WTC11 (cell line): ENCODE data around the gene PPP1R12B. TPM values are rescaled to one million over a fixed set of nuclear protein-coding genes. Genes with fewer than 3 reads are reported as not detected.

Experiments used
- ATAC-seq: fragments of 200-7000 bp; cut with Tn5 transposase; 2 replicates; pipeline ENCODE4 v1.10.0; 2021; ENCODE audit warnings: mild to moderate bottlenecking, moderate library complexity
- CTCF ChIA-PET: fragments of 300-600 bp; sonication (Branson Sonifier 250); formaldehyde crosslinking; loops from one replicate; lab custom pipeline; 2021; ENCODE audit warnings: antibody characterized with exemption; lab: Charles Lee
- POLR2A ChIA-PET: fragments of 350-600 bp; sonication (Branson Sonifier 250); formaldehyde crosslinking; loops from one replicate; lab custom pipeline; 2021; ENCODE audit warnings: antibody characterized with exemption; lab: Charles Lee
- DNase-seq: peaks from one replicate; pipeline ENCODE4 v3.0.0; 2021; ENCODE audit warnings: low spot score
- H3K27ac Mint-ChIP-seq: 2 replicates; pipeline ENCODE4 v1.8.0; 2021; ENCODE audit warnings: mixed read lengths
- H3K27me3 Mint-ChIP-seq: 2 replicates; pipeline ENCODE4 v1.8.0; 2021; ENCODE audit warnings: low read depth, mild to moderate bottlenecking, moderate library complexity, mixed read lengths
- H3K36me3 Mint-ChIP-seq: 2 replicates; pipeline ENCODE4 v1.8.0; 2021; ENCODE audit warnings: mixed read lengths
- H3K4me1 Mint-ChIP-seq: 2 replicates; pipeline ENCODE4 v1.8.0; 2022; ENCODE audit warnings: mixed read lengths
- H3K4me3 Mint-ChIP-seq: 2 replicates; pipeline ENCODE4 v1.8.0; 2021; ENCODE audit warnings: mild to moderate bottlenecking, moderate library complexity, mixed read lengths
- H3K9me3 Mint-ChIP-seq: 2 replicates; pipeline ENCODE4 v1.8.0; 2021; ENCODE audit warnings: mixed read lengths
- AFF4 ChIP-seq: sonication (generic); formaldehyde crosslinking; IDR thresholded peaks from 2 replicates; pipeline ENCODE4 v1.8.1; 2023; ENCODE audit warnings: mild to moderate bottlenecking, missing genetic modification reagents, borderline replicate concordance
- E2F5 ChIP-seq: sonication (generic); formaldehyde crosslinking; IDR thresholded peaks from 2 replicates; pipeline ENCODE4 v1.8.1; 2022; ENCODE audit warnings: mild to moderate bottlenecking, moderate library complexity, missing genetic modification reagents
- ELF4 ChIP-seq: sonication (generic); formaldehyde crosslinking; IDR thresholded peaks from 2 replicates; pipeline ENCODE4 v1.8.1; 2022; ENCODE audit warnings: low read depth, mild to moderate bottlenecking, moderate library complexity, missing genetic modification reagents
- EMX1 ChIP-seq: fragments of 250-450 bp; sonication (Bioruptor Pico); IDR thresholded peaks from 2 replicates; pipeline ENCODE4 v1.8.0; 2021; ENCODE audit warnings: mild to moderate bottlenecking
- FOXP1 ChIP-seq: sonication (generic); formaldehyde crosslinking; IDR thresholded peaks from 2 replicates; pipeline ENCODE4 v1.8.0; 2022; ENCODE audit warnings: missing genetic modification reagents, mild to moderate bottlenecking, moderate library complexity, borderline replicate concordance
- FOXP4 ChIP-seq: sonication (generic); formaldehyde crosslinking; IDR thresholded peaks from 2 replicates; pipeline ENCODE4 v1.8.0; 2022; ENCODE audit warnings: mild to moderate bottlenecking, missing genetic modification reagents
- STAT6 ChIP-seq: sonication (generic); formaldehyde crosslinking; conservative IDR thresholded peaks from 2 replicates; pipeline ENCODE4 v1.8.1; 2023; ENCODE audit warnings: mild to moderate bottlenecking, low read depth, missing genetic modification reagents, moderate library complexity
- TCF7 ChIP-seq: sonication (generic); formaldehyde crosslinking; IDR thresholded peaks from 2 replicates; pipeline ENCODE4 v1.8.0; 2022; ENCODE audit warnings: mild to moderate bottlenecking, low read depth, missing genetic modification reagents, moderate library complexity
- TP53 ChIP-seq: sonication (generic); formaldehyde crosslinking; IDR thresholded peaks from 2 replicates; pipeline ENCODE4 v1.8.1; 2023; ENCODE audit warnings: mild to moderate bottlenecking, missing genetic modification reagents
- ZBTB21 ChIP-seq: sonication (generic); formaldehyde crosslinking; IDR thresholded peaks from 2 replicates; pipeline ENCODE4 v1.8.1; 2023; ENCODE audit warnings: mild to moderate bottlenecking, missing genetic modification reagents, borderline replicate concordance
- ZNF263 ChIP-seq: sonication (generic); formaldehyde crosslinking; IDR thresholded peaks from 2 replicates; pipeline ENCODE4 v1.8.1; 2022; ENCODE audit warnings: low read depth, mild to moderate bottlenecking, moderate library complexity, missing genetic modification reagents
- ZNF532 ChIP-seq: fragments of 250-450 bp; sonication (Bioruptor Pico); IDR thresholded peaks from 2 replicates; pipeline ENCODE4 v1.9.0; 2021; ENCODE audit warnings: mild to moderate bottlenecking, borderline replicate concordance
- total RNA-seq: library from RNA; stranded (reverse); gene quantifications from 3 replicates; pipeline ENCODE4 v1.2.3, GENCODE V29; 2021

The PPP1R12B gene
- total RNA-seq, 1 experiment from 2014 or later, result 19.2 TPM

GRCh38 chr1:202578565-202578964 lies 230.1 kb downstream of the PPP1R12B start (continued):
- TF ChIP-seq AFF4 (CRISPR knock-in tag) (no peak), FOXP1 (CRISPR knock-in tag) (no peak), STAT6 (no peak), E2F5 (CRISPR knock-in tag) (no peak), ZNF263 (CRISPR knock-in tag) (no peak), TCF7 (CRISPR knock-in tag) (no peak)

- ATAC-seq, result no peak
- Mint-ChIP-seq H3K4me1 (peaks cover 37% of the 10 kb centered on the region), H3K27ac (no peak overlapping the region), H3K4me3 (no peak overlapping the region), H3K36me3 (no peaks in the 10 kb centered on the region; the same call in 1 of the 2 replicates)
- POLR2A ChIA-PET, result no interaction called here
- TF ChIP-seq ZBTB21 (CRISPR knock-in tag) (no peak), FOXP4 (no peak), ZNF532 (CRISPR knock-in tag) (no peak), TP53 (CRISPR knock-in tag) (no peak), ELF4 (CRISPR knock-in tag) (no peak), EMX1 (CRISPR knock-in tag) (no peak)
- TF ChIP-seq, all 79 proteins: peak for 0
- DNase-seq, result no peak
- CTCF ChIA-PET, result interaction anchor here (0.9 to 1.8 kb wide), 3 partner anchors 18 to 81 kb away, joined by 3 to 4 read pairs (median 3); no protein-coding TSS in a partner anchor
- Mint-ChIP-seq H3K9me3 (no peaks in the 10 kb centered on the region), H3K27me3 (no peaks in the 10 kb centered on the region)
Measured at GRCh38 chr1:202579806-202580205, 231.3 kb downstream of the PPP1R12B start.
